ENCODE results near the gene GALNTL6.

GALNTL6 gene

DNA sequence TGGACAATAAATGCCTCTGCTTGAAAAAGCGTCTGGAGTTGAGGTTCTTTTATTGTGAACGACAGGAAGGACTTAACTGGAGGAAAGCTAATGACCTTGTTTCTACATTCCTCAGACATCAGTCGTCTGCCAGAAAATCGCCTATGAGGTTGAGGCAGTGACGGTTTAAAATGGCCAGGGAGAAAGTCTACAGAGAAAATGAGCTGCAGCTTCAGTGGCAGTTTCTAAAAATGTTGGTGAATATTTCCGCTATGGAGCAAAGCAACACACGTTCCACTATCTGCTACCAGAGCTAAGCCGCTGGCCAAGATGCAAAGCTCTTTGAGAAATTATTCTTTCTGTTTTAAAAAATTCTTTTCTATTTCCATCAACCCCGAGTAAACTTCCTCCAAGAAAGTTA is 1238.5 kb downstream of the GALNTL6 start:
- H3K27ac ChIP-seq: no peak overlapping the region
- TF ChIP-seq, protein P1, sequence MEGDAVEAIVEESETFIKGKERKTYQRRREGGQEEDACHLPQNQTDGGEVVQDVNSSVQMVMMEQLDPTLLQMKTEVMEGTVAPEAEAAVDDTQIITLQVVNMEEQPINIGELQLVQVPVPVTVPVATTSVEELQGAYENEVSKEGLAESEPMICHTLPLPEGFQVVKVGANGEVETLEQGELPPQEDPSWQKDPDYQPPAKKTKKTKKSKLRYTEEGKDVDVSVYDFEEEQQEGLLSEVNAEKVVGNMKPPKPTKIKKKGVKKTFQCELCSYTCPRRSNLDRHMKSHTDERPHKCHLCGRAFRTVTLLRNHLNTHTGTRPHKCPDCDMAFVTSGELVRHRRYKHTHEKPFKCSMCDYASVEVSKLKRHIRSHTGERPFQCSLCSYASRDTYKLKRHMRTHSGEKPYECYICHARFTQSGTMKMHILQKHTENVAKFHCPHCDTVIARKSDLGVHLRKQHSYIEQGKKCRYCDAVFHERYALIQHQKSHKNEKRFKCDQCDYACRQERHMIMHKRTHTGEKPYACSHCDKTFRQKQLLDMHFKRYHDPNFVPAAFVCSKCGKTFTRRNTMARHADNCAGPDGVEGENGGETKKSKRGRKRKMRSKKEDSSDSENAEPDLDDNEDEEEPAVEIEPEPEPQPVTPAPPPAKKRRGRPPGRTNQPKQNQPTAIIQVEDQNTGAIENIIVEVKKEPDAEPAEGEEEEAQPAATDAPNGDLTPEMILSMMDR (conservative IDR thresholded peaks at IDR 0.05): no peak

DNA sequence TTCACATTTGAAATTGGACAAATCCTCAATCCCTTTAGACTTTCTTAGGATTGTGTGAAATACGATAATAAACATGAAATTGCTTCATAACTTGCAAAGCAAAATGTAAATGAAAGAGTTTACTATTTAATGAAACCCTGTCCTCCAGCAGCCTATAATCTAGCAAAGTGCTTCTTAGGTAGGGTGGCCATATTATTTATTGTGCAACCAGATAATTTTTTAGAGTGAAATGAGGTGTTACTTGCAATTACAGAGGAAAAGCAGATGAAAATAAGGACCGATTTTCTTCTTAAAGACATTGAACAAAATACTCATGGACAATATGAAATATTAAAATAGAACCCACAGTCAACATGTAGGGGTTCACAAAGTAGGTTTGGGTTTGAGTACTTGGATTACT is 1239.2 kb downstream of the GALNTL6 start:
- no peak overlapping the region for H3K27ac ChIP-seq
- TF ChIP-seq, protein P1 (conservative IDR thresholded peaks at IDR 0.05): no peak

DNA sequence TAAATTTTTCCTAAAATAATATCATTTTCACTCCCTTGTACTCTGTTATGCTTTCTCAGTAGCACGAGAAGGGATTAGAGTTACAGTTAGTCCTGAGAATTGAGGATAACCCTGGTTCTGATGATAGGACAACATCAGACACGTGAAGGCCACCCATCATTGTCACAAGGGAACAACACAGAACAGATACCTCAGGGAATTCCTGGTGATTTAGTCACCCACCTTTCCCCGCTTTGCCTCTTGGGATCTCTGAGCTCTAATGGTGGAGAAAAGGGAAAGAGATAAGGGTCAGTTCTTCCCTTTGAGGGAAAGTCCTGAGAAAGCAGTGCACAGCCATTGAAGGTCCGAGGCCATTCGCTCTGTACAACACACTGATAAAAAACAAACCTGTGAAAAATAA is 1243.1 kb downstream of the GALNTL6 start:
- TF ChIP-seq, protein P1 (conservative IDR thresholded peaks at IDR 0.05): no peak
- peak overlapping the region; percentile 75 for H3K27ac ChIP-seq

DNA sequence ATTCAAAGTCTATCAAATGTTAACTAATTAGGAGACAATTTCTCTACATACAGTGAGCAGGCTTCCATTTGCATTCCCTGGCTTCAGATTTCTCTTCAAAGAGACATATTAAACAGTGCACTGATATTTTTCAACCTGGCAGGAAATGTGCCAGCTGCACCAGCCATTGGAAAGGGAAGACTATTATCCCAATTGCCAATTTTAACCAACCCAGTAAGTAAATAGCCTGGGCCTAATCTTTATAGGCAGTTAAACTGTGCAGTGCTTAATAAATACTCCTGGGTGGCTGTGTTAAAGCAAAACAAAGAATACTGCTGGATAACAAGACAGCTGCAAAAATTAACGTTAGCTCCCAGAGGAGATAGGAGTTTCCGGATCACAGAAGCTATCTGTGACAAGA is 1243.5 kb downstream of the GALNTL6 start:
- TF ChIP-seq, protein P1 (conservative IDR thresholded peaks at IDR 0.05): no peak
- peak overlapping the region; percentile 75 for H3K27ac ChIP-seq

DNA sequence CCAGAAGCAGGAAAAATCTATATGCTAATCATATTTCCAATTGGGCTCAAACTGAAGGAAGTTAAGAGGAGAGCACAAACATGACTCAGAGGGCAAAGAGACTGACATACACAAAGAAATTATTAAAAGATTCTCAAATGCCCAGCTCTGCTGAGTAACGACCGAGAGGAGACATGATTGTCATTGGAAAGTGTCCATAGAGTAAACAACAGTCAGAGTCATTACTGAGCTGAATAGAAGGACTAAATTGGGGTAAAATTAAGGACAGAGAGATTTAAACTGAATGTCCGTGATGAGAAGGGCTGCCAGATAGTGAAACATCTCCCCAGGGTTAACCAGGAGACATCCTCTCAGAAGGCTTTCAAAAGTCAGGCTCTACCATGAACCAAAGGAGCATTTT is 1244.2 kb downstream of the GALNTL6 start:
- TF ChIP-seq, protein P1 (conservative IDR thresholded peaks at IDR 0.05): no peak

DNA sequence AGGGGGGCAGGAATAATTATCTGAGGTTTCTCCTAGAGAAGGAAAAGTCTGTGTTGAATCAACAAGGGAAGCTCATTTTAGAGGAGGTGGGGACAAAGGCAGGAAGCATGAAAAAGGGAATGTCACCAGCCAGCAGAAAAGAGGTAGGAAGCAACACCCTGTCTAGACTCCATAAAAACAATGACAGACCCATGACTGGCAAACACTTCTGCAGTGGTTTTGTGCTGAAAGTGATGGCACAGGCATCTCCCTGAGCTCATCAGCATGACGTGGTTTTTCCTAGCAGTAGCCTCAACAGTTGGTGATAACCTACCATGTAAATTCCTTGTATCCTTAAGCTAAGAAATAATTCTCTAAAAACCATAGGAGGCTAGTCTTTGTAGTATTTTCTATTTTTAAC is 1244.7 kb downstream of the GALNTL6 start:
- H3K27ac ChIP-seq: peak overlapping the region; percentile 75
- TF ChIP-seq, protein P1 (conservative IDR thresholded peaks at IDR 0.05): no peak

More for the DNA sequence above, 1244.2 kb downstream of the GALNTL6 start:
- H3K27ac ChIP-seq: peak overlapping the region; percentile 75

DNA sequence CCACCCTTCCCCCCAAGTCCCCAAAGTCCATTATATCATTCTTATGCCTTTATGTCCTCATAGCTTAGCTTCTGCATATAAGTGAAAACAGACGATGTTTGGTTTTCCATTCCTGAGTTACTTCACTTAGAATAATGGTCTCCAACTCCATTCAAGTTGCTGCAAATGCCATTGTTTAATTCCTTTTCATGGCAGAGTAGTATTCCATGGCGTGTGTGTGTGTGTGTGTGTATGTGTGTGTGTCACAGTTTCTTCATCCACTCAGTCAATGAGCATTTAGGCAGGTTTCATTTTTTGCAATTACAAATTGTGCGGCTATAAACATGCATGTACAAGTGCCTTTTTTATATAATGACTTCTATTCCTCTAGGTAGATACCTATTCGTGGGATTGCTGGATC is 1248.0 kb downstream of the GALNTL6 start:
- TF ChIP-seq, protein P1 (conservative IDR thresholded peaks at IDR 0.05): no peak
- H3K27ac ChIP-seq: no peak overlapping the region

All from VCaP (cell line).